GM18519 (cell line): Measurements from ENCODE around the gene CLASRP.
"Not testable (repeated sequence)": the region's sequence is repeated elsewhere in the genome, so short reads cannot be mapped to it uniquely, and the experiment has no call there.

Experiments used
- ATAC-seq: cut with Tn5 transposase; IDR thresholded peaks from one replicate; pipeline ENCODE4 v1.9.1; 2021; ENCODE audit warnings: mild to moderate bottlenecking, moderate library complexity; ENCODE audit not compliant: unreplicated experiment, low FRiP score

The CLASRP gene

GRCh38 chr19:45100201-45100600, 61.4 kb downstream of the CLASRP start:
- no peak for ATAC-seq

DNA sequence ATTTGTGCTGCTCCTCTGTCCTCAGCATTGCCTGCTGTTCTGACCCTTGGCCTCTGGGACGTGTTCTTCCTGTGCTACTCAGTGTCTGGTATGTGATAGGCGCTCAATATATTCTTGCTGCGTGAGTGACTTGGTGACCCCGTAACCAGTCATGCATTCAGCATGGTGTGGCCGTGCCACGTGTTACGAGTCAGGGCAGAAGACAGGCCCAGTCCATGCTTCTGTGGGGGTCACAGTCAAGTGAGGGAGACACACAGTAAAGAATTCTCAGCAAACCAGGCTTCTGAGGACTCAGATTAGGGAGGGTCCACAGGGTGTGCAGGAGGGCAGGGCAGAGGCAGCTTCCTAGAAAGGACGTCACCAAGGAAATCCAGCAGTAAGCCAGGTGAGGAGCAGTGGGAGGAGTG, 62.0 kb downstream of the CLASRP start:
- ATAC-seq = no peak

GRCh38 chr19:45101806-45102205, 63.0 kb downstream of the CLASRP start:
- no peak for ATAC-seq

- ATAC-seq = no peak
Observed at GRCh38 chr19:45102481-45102880, 63.6 kb downstream of the CLASRP start.

DNA sequence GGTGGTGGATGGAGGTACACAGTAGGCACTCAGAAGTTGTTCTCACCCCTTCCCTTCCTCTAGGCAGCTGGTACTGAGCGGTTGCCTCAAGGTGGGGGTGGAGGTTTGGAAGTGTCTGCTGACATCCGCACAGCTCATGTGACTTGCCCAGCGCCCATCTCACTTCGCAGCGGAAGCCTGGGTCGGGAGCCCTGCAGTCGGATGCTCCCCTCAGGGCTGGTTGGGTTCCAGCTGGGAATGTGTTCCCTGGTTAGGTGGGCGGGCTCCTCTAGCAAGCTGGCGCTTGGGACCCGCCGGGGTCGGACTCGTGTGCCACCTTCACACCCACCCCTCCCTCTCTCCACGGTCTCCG, 64.3 kb downstream of the CLASRP start:
- no peak for ATAC-seq

GRCh38 chr19:45103508-45104319, 64.9 kb downstream of the CLASRP start:
- no peak for ATAC-seq

DNA sequence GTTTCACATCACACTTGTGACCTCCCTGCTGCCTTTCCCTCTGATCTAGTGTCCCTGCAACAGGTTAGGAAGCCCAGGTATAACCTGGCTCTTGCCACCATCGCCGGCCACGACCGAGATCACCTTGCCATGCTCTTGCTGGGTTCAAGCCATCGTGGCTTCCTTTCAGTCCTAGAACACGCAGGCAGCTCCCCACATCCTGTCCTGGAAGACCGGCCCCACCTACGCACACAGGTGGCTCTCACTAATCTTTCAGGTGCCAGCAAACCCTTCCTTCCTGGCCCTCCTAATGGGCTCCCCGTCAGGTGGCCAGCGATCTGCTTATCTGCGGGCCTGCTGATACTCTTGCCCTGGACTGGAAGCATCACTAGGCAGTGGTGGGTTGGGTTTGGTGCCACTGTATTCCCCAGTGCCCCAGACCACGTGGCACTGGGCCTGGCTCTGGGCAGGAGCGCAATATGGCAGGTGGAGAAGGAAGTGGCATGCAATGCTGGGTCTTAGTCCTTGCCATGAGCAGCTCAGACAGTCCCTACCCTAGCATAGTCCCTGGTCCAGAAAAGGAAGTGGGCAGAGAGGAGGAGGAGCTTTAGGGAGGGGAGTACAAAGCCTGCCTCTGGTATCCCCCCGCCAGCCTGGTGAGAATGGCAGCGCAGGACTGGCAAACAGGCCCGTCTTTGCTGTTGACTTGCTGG, 66.0 kb downstream of the CLASRP start:
- ATAC-seq = no peak

- ATAC-seq = not testable (repeated sequence)
Observed at GRCh38 chr19:45106363-45106762, 67.5 kb downstream of the CLASRP start.

DNA sequence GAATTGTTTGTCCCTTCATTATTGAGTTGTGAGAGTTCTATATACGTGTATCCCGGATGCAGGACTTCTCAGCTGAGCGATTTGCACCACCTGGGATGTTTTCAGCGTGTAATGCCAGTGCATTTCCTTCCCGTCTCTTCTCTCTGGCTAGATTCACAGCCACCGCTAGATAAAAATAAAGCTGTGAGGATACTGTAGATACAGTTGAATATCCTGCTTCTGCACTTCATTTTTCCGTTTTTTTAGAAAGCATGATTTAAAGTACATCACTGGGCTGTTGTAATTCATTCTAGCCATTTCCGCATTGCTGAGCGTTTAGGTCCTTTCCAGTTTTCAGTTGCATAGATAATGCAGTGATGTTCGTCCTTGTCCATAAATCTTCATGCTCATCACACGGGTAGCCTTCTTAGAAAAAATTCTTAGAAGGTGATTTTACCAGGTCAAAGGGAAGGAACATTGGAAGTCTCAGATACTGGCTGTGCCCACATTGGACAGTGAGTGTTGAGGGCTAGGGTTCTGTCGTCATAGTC, 68.8 kb downstream of the CLASRP start:
- no peak for ATAC-seq

GRCh38 chr19:45110851-45111266, 72.0 kb downstream of the CLASRP start:
- ATAC-seq = no peak

GRCh38 chr19:45112111-45112827, 73.4 kb downstream of the CLASRP start:
- ATAC-seq = no peak

GRCh38 chr19:45113628-45114027, 74.8 kb downstream of the CLASRP start:
- ATAC-seq = no peak

DNA sequence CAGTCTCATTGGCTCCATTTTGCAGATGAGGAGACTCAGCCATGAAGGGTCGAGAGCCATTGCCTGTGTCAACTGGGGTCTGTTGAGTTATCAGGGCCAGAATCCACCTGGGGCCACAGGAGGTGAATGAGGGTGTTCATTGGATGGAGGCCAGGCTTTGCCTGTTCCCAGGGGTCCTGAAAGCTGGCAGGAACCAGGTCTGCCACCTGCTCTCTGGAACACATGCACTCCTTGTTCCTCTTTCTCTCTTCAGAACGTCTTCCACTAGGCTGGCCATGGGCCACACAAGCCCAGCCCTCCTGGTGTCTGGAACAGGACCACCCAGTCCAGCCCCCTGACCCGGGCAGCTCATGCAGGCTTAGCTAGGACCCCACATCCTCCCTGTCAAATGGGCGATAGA, 75.3 kb downstream of the CLASRP start:
- ATAC-seq = no peak

DNA sequence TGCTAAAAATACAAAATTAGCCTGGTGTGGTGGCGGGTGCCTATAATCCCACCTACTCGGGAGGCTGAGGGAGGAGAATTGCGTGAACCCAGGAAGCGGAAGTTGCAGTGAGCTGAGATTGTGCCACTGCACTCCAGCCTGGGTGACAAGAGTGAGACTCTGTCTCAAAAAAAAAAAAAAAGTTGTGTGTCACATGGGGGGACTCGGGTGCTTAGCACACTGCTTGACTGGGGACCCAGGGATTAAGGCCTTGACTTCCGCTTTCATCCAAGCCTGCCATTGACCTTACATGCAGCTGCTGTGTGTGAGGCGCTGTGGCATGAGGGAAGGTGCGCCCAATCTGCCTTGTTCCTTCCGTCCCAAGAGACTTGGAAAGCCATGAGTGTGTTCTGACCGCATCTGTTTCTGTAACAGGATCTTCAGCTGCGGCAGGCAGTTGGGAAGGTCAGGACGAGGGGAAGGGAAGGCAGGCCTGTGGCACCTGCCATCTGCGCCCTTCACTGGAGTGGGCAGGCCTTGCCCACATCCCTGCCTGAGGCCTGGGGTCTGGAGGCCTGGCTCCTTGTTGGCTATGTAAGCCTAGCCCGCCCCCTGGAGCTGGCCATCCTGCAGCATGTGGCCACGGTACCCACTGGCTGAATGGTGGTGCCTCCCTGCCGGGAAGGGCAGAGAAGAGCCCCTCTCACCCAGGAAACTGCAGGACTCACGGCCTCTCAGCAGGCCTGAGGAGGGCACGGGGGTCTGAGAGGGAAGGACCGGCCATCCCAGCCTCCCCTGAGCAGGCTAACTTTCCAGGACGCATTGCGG, 77.2 kb downstream of the CLASRP start:
- ATAC-seq = no peak

- no peak for ATAC-seq
Observed at GRCh38 chr19:45117167-45117594, 78.3 kb downstream of the CLASRP start.

DNA sequence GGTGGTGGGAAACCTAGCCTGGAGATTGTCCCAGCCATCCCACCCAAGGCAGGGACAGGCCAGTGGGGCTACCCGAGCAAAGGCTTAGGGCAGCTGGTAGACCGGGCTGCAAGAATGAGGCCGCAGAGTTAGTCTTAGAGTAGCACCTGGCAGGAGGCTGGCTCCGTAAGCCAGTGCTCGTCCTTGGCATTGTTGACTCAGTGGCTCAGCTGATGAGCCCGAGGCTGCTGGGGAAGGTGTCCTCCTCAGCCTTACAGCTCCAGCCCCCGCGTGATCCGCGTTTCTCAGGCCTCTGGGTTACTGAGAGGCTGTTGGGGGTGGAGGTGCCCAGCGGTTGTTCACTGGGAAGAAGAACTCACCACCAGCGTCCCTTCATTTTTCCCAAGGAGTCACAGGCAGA, 78.8 kb downstream of the CLASRP start:
- no peak for ATAC-seq

DNA sequence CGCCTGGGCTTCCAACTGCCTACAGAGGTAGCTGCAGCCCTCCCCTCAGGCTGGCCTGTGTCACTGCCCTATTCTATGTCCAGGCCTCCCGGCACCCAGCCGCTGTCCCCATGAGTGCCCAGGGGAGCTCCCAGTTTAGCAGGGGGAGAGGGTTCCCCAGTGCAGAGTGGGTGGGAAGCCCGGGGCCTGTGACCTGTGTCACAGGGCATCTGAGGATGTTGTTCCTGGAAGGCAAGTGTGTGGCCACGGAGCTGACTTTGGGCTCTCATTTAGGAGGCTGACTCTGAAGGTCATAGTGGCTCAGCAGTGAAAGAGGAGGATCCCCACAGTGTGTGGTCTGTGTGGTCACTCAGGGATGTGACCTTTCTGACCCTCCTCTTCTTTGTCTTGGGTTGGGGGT, 79.3 kb downstream of the CLASRP start:
- ATAC-seq = no peak

DNA sequence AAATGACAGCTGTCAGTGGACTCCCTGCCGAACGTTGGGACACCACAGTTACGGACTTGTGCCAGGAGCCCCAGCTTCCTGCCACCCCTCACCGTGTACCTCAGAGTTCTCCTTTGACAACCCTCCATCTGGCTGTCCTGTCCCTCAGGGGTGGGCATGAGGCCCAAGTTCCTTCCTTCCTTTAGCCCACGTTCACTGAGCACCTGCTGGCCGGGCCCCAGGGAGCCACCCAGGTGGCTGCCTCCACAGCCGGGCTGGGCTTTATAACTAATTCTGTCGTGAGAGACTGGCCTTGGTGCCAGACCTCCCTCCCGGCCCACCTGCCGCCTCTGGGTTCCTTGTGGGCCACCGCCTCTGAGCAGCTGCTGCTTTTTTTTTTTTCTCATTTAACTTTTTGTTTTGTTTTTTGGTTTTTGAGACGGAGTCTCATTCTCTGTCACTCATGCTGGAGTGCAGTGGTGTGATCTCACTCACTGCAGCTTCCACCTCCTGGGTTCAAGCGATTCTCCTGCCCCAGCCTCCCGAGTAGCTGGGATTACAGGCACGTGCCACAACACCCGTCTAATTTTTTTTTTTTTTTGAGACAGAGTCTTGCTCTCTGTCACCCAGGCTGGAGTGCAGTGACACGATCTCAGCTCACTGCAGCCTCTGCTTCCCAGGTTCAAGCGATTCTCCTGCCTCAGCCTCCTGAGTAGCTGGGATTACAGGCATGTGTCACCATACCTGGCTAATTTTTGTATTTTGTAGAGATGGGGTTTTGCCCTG, 79.9 kb downstream of the CLASRP start:
- ATAC-seq = not testable (repeated sequence)

DNA sequence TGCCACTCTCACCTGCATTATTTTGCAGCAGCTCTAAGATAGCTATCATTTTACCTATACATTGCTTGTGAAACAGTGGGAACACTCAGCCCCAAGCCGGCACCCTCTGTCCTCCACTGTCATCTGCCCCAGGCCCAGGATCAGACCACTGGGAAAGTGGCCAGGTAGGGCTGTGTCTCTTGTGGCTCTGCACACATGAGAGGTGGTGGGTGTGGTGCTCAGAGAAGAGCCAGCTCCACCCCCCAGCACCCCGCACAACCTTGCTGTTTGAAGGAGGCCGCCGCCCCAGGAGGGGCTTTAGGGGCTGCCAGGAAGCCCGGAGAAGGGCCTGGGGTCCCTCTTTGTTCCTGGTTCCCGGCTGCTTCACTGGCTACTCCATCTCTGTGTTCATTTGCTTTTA, 80.7 kb downstream of the CLASRP start:
- no peak for ATAC-seq
